NB4 (cell line): Measurements from ENCODE around the gene SULT1A4.
"Not testable (repeated sequence)": the region's sequence is repeated elsewhere in the genome, so short reads cannot be mapped to it uniquely, and the experiment has no call there.

Source experiments
- DNase-seq: peaks from one replicate; pipeline ENCODE4 v3.0.0; 2010; ENCODE audit warnings: low read depth
- H3K4me3 ChIP-seq: one replicate; pipeline ENCODE4 v1.5.1; 2011; ENCODE audit warnings: mild to moderate bottlenecking, low read depth, low read length, moderate library complexity

SULT1A4 gene

DNA sequence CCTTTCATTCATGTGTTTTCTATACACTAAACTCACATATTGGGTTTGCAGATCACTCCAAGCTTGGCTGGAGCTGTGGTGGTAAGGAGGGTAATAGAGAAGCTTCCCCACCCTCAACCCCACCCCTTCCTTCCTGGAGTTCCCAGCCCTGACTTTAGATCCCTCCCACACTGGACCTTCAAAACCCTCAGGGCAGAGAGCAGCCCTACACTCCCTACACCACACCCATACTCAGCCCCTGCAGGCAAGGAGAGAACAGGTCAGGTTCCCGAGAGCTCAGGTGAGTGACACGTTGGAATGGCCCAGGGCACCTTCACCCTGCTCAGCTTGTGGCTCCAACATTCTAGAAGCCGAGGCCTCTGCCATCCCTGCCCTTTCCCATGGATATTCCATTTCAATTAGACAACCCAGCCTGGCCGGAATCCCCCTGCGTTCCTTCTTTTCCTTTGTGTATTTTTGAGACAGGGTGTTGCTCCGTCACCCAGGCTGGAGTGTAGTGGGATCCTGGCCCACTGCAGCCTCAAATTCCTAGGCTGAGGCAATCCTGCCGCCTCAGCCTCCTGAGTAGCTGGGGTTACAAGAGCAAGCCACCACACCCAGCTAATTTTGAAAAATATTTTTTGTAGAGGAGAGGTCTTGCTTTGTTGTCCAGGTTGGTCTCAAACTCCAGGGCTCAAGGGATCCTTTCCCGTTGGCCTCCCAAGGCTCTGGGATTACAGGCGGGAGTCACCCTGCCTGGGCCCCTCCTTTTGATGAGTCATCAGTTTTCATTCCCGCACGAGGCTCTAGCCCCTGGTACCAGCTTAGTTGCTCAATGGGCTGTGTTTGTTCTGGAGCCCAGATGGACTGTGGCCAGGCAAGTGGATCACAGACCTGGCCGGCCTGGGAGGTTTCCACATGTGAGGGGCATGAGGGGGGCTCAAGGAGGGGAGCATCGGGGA lies at the start of gene SULT1A4:
SULT1A4 (plus strand) TSS at position 208 of the 941 bp plus-strand sequence. CDS start 1,473 bp downstream, outside the sequence.
- DNase-seq, H3K4me3 ChIP-seq: not testable (repeated sequence)

DNA sequence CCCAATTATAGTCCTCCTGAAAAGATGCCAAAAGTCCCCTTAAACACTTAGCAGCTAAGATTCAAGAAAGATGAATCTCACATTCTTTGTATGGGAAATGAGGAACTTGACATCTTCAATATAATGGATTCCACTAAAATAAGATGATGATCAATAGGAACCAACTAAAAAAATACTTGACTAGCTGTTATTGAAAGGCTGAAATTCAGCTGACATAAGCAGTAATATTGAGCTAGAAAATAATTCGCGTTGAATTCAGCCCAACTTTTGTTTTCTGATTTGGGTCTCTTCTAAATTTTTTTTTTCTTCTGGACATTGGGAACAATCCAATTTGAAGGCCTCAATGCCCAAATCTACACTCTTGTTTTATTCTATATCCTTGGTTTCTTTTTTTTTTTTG lies 36.1 kb upstream of the SULT1A4 start:
- DNase-seq, H3K4me3 ChIP-seq: not testable (repeated sequence)

DNA sequence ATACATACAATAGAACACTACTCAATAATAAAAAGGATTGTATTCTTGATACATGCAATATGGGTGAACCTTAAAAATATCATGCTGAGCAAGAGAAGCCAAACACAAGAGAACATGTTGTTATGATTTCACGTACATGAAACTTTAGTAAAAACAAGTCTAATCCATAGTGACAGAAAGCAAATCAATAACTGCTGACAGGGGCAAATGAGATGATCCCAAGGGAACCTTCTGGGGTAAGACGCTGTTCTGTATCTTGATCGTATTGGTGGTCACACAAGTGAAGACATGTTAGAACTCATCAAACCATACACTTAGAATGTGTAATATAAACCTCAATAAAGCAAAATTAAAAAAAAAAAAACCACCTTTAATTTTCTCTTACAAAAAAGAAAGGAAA lies 34.3 kb upstream of the SULT1A4 start:
- DNase-seq, H3K4me3 ChIP-seq: not testable (repeated sequence)

DNA sequence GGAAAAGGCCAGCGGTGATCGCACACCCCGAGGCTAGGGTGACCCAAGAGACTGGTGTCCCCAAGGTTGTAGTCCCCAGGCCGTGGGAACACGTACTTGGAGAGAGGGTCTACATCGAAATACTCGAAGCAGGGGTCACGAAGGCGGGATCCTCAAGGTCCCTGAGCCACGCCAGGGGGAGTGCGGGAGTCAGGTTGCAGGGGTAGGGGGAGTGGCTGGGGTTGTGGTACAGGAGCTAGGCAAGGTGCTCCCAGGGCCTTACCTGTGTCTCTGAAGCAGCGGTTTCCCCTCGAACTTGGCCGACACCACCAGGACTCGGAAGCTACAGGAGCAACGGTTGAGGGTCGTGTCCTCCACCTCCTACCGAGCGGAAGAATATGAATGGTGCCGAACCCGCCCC lies 6.0 kb upstream of the SULT1A4 start:
- not testable (repeated sequence) for H3K4me3 ChIP-seq, DNase-seq

DNA sequence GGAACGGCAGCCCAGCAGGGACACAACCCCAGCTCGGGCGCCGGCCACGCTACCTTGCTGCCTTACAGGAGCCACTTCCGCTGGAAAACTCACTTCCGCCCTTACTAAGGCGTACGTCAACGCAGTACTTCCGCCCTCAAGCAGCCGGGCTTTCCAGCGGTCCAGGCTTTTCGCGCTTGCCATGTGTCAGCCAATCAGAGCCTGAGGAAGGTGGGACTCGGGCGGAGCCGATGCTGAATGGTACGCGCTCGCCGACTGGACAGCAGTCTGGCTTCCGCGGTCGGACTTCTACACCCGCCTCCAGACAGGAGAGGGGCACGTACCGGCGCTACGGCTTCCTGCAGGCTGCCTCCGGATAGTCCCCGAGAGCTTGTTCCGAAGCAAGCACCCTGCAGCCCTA lies 5.4 kb upstream of the SULT1A4 start, which contains the start of the genes BOLA2 and SLX1B:
BOLA2 (minus strand) TSS at position 83 of the 400 bp plus-strand sequence. CDS start 98 bp downstream, outside the sequence.
SLX1B (plus strand) TSS at position 265 of the 400 bp plus-strand sequence.
- not testable (repeated sequence) for DNase-seq, H3K4me3 ChIP-seq

DNA sequence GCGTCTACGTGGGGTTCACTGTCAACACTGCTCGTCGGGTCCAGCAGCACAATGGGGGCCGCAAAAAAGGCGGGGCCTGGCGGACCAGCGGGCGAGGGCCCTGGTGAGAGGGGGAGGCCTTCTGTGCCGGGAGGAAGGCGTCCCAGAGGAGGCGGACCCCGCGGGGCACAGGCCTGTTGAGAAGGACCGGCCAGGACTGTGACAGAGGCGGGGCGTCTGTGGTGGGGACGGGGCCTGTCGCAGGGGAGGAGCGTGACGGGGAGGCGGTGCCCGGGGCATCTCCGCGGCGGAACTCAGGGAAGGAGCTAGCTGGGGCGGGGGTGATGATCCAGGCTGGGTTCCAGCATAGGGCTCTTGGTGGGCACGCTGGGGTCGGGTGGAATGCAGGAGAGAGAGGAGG lies 4.9 kb upstream of the SULT1A4 start:
- not testable (repeated sequence) for H3K4me3 ChIP-seq, DNase-seq

DNA sequence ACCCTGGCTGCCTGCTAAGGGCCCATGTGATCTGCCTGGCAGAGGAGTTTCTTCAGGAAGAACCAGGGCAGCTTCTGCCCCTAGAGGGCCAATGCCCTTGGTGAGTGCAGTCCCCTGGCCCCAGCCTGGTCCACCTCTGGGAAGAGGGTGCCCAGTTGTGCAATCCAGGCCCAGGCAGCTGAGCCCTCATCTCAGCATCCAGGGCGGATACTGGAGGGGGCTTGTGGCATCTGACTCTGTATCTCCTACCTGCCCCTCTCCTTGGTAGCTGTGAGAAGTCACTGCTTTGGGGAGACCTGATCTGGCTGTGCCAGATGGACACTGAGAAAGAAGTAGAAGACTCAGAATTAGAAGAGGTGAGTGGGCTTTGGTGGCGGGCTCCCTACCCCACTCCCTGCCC lies 2.1 kb upstream of the SULT1A4 start:
- not testable (repeated sequence) for DNase-seq, H3K4me3 ChIP-seq

DNA sequence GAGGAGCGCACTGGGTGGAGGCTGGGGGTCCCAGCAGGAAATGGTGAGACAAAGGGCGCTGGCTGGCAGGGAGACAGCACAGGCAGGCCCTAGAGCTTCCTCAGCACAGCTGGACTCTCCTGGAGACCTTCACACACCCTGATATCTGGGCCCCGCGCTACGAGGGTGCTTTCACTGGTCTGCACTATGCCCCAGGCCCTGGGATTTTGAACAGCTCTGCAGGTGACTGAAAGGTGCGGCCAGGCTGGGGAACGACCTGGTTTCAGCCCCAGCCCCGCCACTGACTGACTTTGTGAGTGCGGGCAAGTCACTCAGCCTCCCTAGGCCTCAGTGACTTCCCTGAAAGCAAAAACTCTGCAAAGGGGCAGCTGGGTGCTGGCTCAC lies 926 bp downstream of the SULT1A4 start:
- not testable (repeated sequence) for DNase-seq, H3K4me3 ChIP-seq

DNA sequence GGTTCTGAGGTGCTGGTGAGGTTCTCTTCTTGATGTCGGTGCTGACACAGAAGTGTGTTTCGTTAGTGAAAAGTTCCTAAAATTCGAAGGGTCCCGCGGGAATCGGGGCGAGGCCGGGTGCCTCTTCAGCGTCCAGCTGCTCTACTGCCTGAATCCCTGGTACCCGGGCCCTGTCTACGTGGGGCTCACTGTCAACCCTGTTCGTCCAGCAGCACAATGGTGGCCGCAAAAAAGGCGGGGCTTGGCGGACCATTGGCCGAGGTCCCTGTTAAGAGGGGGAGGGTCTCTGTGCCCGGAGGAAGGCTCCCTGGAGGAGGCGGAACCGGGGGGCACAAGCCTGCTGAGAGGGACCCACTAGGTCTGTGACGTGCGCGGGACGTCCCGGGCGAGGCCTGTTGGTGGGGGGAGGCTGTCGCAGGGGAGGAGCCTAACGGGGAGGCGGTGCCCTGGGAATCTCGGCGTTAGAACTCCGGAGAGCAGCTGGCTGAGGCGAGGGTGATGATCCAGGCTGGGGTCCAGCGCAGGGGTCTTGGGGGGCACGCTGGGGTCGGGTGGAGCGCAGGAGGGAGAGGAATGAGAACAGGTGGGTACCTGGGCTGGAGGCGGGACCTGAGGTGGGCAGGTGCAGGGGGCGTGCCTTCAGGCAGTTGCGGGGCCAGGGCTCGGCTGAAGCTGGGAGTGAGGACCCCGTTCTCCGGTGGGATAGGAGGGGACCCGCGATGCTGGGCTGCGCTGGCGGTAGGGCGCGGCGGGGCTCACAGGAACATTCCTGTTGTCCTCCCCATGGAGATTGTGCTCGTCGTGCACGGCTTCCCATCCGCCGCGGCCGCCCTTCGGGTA lies 6.5 kb downstream of the SULT1A4 start:
- DNase-seq, H3K4me3 ChIP-seq: not testable (repeated sequence)

DNA sequence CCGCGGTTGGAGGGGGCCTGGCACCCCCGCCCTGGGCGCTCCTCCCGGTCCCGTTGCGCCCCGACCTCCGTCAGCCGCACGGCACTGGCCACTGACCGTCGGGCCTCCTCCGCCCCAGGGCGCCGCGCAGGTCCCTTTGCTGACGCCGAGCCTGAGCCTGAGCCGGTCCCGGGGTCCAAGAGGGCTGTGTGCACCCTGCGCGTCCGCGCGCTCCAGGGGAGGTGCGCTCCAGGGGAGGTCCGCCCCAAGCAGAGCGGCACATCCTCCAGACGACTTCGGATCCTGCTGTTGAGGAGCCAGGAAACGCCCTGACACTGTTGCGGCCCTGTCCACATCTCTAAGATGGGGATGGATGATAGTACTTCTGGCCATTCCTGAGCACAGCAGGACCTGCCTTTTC lies 7.2 kb downstream of the SULT1A4 start:
- not testable (repeated sequence) for H3K4me3 ChIP-seq, DNase-seq

DNA sequence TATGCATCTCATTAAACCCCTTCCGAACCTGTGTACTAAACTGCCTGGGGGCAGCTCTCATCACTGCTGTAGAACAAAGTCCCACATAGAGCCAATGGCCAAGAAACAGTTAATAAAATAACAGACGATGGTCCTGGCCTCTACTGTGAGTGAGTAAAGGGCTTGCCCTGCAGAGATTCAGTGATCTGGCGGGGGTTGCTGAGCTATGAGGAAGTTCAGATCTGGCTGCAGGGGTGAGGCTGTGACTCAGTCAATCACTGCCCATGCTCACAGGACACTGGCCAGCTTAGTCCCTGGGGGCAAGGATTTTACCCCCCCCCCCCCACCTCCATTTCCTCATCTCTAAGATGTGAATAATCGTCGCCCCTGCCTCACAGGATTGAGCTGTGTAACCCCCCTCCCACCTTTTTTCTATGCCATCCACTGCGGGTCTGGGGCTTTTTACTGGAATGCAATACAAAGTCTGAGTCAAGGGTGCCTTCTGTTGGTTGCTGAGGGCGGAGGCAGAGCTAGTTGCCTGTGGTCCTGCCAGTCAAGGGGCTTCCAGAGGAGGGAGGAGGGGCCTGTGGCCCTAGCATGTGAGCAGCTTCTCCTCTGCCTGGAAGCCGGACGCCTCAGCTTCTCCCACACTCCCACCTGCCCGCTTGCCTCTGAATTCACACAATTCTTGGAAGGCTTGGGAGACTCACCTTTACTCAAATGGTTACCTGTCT lies 8.1 kb downstream of the SULT1A4 start:
- DNase-seq, H3K4me3 ChIP-seq: not testable (repeated sequence)

DNA sequence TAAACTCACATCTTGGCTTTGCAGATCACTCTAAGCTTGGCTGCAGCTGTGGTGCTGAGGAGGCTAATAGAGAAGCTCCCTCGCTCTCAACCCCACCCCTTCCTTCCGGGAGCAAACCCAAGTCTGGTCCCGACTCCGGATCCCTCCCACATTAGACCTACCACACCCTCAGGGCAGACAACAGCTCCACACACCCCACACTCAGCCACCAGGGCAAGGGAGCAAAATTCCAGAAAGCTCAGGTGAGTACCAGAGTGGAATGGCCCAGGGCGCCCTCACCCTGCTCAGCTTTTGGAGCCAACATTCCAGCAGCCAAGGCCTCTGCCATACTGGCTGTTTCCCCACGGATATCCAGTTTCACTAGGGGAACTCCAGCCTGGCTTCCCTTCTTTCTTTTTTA lies 9.9 kb downstream of the SULT1A4 start:
- DNase-seq, H3K4me3 ChIP-seq: not testable (repeated sequence)

DNA sequence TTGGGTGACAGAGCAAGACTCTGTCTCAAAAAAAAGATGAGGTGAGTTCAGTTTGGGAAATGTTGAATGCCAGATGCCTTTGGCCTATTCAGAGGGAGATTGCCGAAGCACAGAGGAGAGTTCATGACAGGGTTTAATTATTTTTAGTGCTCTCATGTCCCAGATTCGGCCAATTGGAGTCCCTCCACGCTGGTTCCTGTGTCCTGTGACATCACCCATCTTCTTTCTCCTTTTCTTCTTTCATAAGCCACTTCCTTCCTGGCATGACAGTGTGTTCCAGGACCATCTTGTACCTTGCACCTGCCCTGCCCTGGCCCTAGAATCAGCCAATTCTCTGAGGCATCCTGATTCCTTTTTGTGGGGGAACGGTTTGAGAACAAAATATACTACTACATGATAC lies 12.4 kb downstream of the SULT1A4 start:
- not testable (repeated sequence) for H3K4me3 ChIP-seq, DNase-seq

DNA sequence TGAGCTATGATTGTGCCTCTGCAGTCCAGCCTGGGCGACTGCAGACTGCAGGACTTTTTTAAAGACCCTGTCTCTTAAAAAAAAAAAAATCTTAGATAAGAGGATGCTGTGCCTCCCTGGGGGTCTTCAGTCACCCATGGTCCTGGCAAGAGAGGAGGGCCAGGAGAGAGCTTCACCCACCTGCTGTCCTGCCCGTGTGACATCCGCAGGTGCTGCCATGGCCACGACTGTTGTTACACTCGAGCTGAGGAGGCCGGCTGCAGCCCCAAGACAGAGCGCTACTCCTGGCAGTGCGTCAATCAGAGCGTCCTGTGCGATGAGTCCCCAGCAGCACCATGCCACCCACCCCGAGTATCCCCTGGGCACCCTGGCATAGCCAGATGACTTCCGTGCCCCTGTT lies 22.6 kb downstream of the SULT1A4 start:
- DNase-seq, H3K4me3 ChIP-seq: not testable (repeated sequence)

DNA sequence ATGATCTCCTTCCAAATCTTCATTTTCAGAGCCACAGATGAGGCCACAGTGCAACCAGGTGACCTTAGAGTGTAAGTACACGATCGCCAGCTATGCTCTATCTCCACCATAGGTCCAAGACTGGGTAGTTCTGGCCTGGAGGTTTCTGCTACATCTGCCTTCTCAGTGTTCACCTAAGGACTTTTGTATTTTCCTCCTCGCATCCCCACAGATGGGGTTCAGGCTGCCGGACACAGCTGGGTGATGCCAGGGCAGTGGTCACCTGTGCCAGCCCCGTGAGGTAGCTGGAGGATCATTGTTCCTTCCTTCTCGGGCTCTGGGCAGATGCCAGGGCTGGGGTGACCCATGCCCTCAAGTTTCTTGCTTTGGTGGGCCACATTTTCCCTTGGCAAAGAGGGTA lies 46.6 kb downstream of the SULT1A4 start, which contains the start of gene NPIPB12:
NPIPB12 (minus strand) TSS at position 101 of the 400 bp plus-strand sequence.
- H3K4me3 ChIP-seq, DNase-seq: not testable (repeated sequence)
